DOHH2 (cell line): ENCODE measurements around the gene CEMIP.

Experiments used
- CTCF ChIP-seq: fragments of 200-600 bp; sonication (generic); IDR thresholded peaks from one replicate; pipeline ENCODE4 v1.5.1; 2014; ENCODE audit warnings: antibody characterized with exemption, mild to moderate bottlenecking, low read depth, low read length; ENCODE audit not compliant: poor library complexity, severe bottlenecking
- EZH2phosphoT487 ChIP-seq: fragments of 200-600 bp; sonication (generic); IDR thresholded peaks from 2 replicates; pipeline ENCODE4 v1.6.1; 2017; ENCODE audit warnings: borderline replicate concordance, mild to moderate bottlenecking, antibody characterized with exemption, low read length, moderate library complexity, mixed read lengths

DNA sequence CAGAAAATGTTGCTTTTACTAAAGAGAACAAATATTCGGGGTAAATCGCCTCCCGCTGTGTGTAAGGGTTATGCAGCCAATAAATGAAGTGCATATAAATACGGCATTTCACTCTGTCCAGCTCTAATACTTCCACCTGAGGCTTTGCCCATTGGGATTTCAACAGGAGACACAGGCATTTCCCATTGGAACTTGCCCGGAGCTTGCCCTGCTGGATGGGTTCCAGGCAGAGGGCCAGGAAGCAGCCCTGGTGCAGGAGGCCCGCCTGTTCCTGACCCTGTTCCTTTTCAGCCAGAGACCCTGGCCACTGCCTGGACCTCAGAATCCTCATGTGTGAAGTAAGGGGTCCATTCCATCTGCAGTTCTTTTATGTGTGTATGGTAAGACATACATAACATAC, 17.4 kb upstream of the CEMIP start:
- TF ChIP-seq CTCF (no peak), EZH2phosphoT487 (no peak)
